Neural cell (in vitro differentiated cells): ENCODE data around the gene NRF1. TPM values are rescaled to one million over a fixed set of nuclear protein-coding genes. Genes with fewer than 3 reads are reported as not detected.

Experiments used
- H2AFZ ChIP-seq: fragments of 200-600, 300-800 bp; sonication (generic), shearing (Covaris generic); 2 replicates; pipeline ENCODE4 v1.6.0; 2014; ENCODE audit warnings: low read depth, mild to moderate bottlenecking, antibody characterized with exemption, low read length, moderate library complexity
- H3F3A ChIP-seq: fragments of 200-600 bp; shearing (Covaris generic); 2 replicates; pipeline ENCODE4 v1.6.1; 2016; ENCODE audit warnings: mild to moderate bottlenecking, moderate library complexity, mixed read lengths, antibody characterized with exemption, low read length; ENCODE audit not compliant: insufficient read depth, poor library complexity, severe bottlenecking
- H3K27ac ChIP-seq: fragments of 200-600, 300-800 bp; sonication (generic), shearing (Covaris generic); 2 replicates; pipeline ENCODE4 v1.5.1; 2014; ENCODE audit warnings: mild to moderate bottlenecking, low read length, moderate library complexity
- H3K27me3 ChIP-seq: fragments of 300-800, 200-600 bp; sonication (generic), shearing (Covaris generic); 2 replicates; pipeline ENCODE4 v1.6.0; 2014; ENCODE audit warnings: mild to moderate bottlenecking, low read depth, low read length, moderate library complexity; ENCODE audit not compliant: insufficient read depth
- H3K36me3 ChIP-seq: fragments of 300-800, 200-600 bp; sonication (generic), shearing (Covaris generic); 2 replicates; pipeline ENCODE4 v1.5.1; 2014; ENCODE audit warnings: mild to moderate bottlenecking, antibody characterized with exemption, low read length, moderate library complexity; ENCODE audit not compliant: insufficient read depth
- H3K4me2 ChIP-seq: fragments of 300-800, 200-600 bp; sonication (generic), shearing (Covaris generic); 2 replicates; pipeline ENCODE4 v1.6.0; 2014; ENCODE audit warnings: mild to moderate bottlenecking, low read length
- H3K4me3 ChIP-seq: fragments of 300-800, 200-600 bp; sonication (generic), shearing (Covaris generic); 2 replicates; pipeline ENCODE4 v1.5.1; 2014; ENCODE audit warnings: mild to moderate bottlenecking, low read length, moderate library complexity
- H3K79me2 ChIP-seq: fragments of 200-600 bp; shearing (Covaris generic); replicated peaks from 2 replicates; pipeline ENCODE4 v1.6.0; 2014; ENCODE audit warnings: mild to moderate bottlenecking, low read length, moderate library complexity; ENCODE audit not compliant: insufficient read depth
- H3K9ac ChIP-seq: fragments of 300-800, 200-600 bp; sonication (generic), shearing (Covaris generic); 2 replicates; pipeline ENCODE4 v1.6.1; 2016; ENCODE audit warnings: mild to moderate bottlenecking, low read length, mixed read lengths
- H3K9me2 ChIP-seq: fragments of 200-600 bp; shearing (Covaris generic); 2 replicates; pipeline ENCODE4 v1.6.1; 2016; ENCODE audit warnings: mild to moderate bottlenecking, low read length, mixed read lengths; ENCODE audit not compliant: insufficient read depth
- H3K9me3 ChIP-seq: fragments of 200-600, 300-800 bp; sonication (generic), shearing (Covaris generic); 2 replicates; pipeline ENCODE4 v1.6.1; 2016; ENCODE audit warnings: mild to moderate bottlenecking, mixed run types, low read length, moderate library complexity, mixed read lengths
- H4K20me1 ChIP-seq: fragments of 200-600 bp; shearing (Covaris generic); 2 replicates; pipeline ENCODE4 v1.6.1; 2016; ENCODE audit warnings: mild to moderate bottlenecking, mixed run types; ENCODE audit not compliant: insufficient read depth
- EP300 ChIP-seq: fragments of 450-650 bp; conservative IDR thresholded peaks from 2 replicates; pipeline ENCODE4 v1.6.1; 2014; ENCODE audit warnings: antibody characterized with exemption, mild to moderate bottlenecking, moderate library complexity; ENCODE audit not compliant: poor library complexity, severe bottlenecking
- EZH2 ChIP-seq: fragments of 200-600, 300-800 bp; shearing (Covaris generic), sonication (generic); IDR thresholded peaks from 2 replicates; pipeline ENCODE4 v1.6.1; 2014; ENCODE audit warnings: antibody characterized with exemption, low read length, borderline replicate concordance, mild to moderate bottlenecking; ENCODE audit not compliant: insufficient read depth, poor library complexity, severe bottlenecking
- MXI1 ChIP-seq: fragments of 450-650 bp; conservative IDR thresholded peaks from 2 replicates; pipeline ENCODE4 v1.6.1; 2014; ENCODE audit warnings: antibody characterized with exemption, mild to moderate bottlenecking; ENCODE audit not compliant: poor library complexity, severe bottlenecking
- POLR2AphosphoS5 ChIP-seq: IDR thresholded peaks from 2 replicates; pipeline ENCODE4 v1.6.1; 2012
- RAD21 ChIP-seq: fragments of 450-650 bp; conservative IDR thresholded peaks from 2 replicates; pipeline ENCODE4 v1.6.1; 2014; ENCODE audit warnings: antibody characterized with exemption, mild to moderate bottlenecking, moderate library complexity
- REST ChIP-seq: IDR thresholded peaks from 2 replicates; pipeline ENCODE4 v1.6.1; 2012; ENCODE audit warnings: borderline replicate concordance
- SMC3 ChIP-seq: fragments of 450-650 bp; conservative IDR thresholded peaks from 2 replicates; pipeline ENCODE4 v1.6.1; 2014; ENCODE audit warnings: antibody characterized with exemption, mild to moderate bottlenecking, moderate library complexity; ENCODE audit not compliant: poor library complexity
- TAF1 ChIP-seq: IDR thresholded peaks from 2 replicates; pipeline ENCODE4 v1.6.1; 2012; ENCODE audit warnings: low read depth
- polyA plus RNA-seq: library from polyadenylated mRNA; depleted of rRNA; stranded (reverse); fragments of >200 nt; gene quantifications from 2 replicates; pipeline ENCODE4 v1.2.3, GENCODE V29; 2014
- TF ChIP-seq, protein P1 (sequence below): fragments of 450-650 bp; IDR thresholded peaks from 2 replicates; pipeline ENCODE4 v1.5.1; 2014; ENCODE audit warnings: antibody characterized with exemption, mild to moderate bottlenecking, moderate library complexity; ENCODE audit not compliant: poor library complexity, severe bottlenecking

Gene NRF1
- polyA plus RNA-seq, 1 donor from 2014 or later: 13.2 TPM

DNA sequence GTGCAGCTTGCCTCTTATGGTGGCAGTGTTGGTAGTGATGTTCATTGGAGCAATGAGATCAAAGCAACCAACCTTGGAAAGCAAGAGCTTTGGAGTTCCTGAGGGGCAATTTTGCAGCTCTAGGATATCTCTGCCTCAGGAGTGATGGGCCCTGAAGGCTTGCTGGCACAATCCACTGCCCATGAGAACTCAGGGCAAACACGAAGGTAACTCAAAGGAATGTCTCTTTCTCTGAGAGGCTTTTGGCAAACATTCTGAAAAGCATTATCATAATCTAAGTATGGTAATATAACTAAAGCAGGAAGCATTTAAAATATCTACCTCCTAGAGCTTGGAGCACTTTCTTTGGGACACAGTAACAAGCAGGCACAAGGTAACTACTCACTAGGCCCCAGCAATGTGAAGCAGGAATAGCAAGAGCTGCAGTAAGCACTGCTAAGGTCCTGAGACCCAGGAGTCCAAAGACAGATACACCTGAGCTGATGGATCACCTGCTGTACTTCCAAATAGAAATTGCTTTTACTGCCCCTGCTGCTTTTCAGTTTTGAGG is 103.1 kb downstream of the NRF1 start:
- Histone ChIP-seq H3K27ac (no peak overlapping the region), H2AFZ (no peak overlapping the region), H3K9ac (no peak overlapping the region), H3K4me3 (no peak overlapping the region), H3K79me2 (no peaks in the 10 kb centered on the region), H4K20me1 (no peaks in the 10 kb centered on the region), H3K36me3 (no peaks in the 10 kb centered on the region), H3K9me2 (no peaks in the 10 kb centered on the region), H3K4me2 (no peak overlapping the region), H3F3A (no peaks in the 10 kb centered on the region), H3K9me3 (no peaks in the 10 kb centered on the region), H3K27me3 (no peaks in the 10 kb centered on the region)
- TF ChIP-seq RAD21 (no peak), EZH2 (no peak), MXI1 (no peak), POLR2AphosphoS5 (no peak), REST (no peak)

DNA sequence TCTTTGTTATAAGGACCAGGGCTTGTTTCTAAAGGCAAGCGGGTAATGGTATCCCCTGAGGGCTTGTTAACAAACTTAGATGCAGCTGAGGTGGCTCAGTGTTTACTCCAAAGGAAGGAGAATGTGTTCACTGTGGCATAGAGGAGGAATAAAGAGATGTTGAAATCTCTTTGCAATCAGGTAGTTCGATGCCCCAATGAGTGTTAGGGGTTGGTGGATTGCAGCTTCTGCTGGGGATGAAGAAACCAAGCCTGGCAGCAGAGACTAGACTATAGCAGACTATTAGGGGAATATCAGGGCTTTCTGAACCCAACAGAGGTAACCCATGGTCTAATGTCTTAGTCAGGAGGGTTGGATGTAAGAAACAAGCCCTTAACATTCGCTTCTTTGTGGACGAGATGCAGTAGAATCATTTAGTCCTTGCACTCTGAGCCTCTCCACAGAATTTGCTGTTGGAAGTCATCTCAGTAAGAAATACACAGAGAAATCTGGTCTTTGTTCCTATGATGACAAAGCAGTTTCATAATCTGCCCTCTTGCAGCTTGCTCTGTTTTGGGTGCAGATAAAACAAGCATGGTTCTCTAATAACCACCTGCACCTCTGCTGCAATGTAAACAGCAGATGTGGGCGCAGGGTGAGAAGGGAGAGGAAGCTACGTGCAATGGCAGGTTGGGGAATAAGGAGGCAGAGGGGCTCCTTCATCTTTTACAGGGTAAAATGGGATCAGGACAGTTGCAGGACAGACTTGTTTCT is 108.6 kb downstream of the NRF1 start:
- Histone ChIP-seq H3K4me2 (no peak overlapping the region), H3F3A (no peaks in the 10 kb centered on the region), H4K20me1 (no peaks in the 10 kb centered on the region), H3K9ac (no peak overlapping the region), H3K4me3 (no peak overlapping the region), H3K27ac (no peak overlapping the region), H3K36me3 (no peaks in the 10 kb centered on the region), H3K9me3 (no peaks in the 10 kb centered on the region), H3K79me2 (no peaks in the 10 kb centered on the region), H3K9me2 (no peaks in the 10 kb centered on the region), H3K27me3 (no peaks in the 10 kb centered on the region), H2AFZ (no peak overlapping the region)
- TF ChIP-seq POLR2AphosphoS5: no peak
- TF ChIP-seq MXI1: no peak
- no peak for TF ChIP-seq EP300
- TF ChIP-seq, protein P1, sequence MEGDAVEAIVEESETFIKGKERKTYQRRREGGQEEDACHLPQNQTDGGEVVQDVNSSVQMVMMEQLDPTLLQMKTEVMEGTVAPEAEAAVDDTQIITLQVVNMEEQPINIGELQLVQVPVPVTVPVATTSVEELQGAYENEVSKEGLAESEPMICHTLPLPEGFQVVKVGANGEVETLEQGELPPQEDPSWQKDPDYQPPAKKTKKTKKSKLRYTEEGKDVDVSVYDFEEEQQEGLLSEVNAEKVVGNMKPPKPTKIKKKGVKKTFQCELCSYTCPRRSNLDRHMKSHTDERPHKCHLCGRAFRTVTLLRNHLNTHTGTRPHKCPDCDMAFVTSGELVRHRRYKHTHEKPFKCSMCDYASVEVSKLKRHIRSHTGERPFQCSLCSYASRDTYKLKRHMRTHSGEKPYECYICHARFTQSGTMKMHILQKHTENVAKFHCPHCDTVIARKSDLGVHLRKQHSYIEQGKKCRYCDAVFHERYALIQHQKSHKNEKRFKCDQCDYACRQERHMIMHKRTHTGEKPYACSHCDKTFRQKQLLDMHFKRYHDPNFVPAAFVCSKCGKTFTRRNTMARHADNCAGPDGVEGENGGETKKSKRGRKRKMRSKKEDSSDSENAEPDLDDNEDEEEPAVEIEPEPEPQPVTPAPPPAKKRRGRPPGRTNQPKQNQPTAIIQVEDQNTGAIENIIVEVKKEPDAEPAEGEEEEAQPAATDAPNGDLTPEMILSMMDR: no peak
- TF ChIP-seq REST: no peak
- no peak for TF ChIP-seq TAF1
- no peak for TF ChIP-seq EZH2
- no peak for TF ChIP-seq RAD21
- TF ChIP-seq SMC3: no peak
